ENCODE data around the gene NPR2.

Gene NPR2

DNA sequence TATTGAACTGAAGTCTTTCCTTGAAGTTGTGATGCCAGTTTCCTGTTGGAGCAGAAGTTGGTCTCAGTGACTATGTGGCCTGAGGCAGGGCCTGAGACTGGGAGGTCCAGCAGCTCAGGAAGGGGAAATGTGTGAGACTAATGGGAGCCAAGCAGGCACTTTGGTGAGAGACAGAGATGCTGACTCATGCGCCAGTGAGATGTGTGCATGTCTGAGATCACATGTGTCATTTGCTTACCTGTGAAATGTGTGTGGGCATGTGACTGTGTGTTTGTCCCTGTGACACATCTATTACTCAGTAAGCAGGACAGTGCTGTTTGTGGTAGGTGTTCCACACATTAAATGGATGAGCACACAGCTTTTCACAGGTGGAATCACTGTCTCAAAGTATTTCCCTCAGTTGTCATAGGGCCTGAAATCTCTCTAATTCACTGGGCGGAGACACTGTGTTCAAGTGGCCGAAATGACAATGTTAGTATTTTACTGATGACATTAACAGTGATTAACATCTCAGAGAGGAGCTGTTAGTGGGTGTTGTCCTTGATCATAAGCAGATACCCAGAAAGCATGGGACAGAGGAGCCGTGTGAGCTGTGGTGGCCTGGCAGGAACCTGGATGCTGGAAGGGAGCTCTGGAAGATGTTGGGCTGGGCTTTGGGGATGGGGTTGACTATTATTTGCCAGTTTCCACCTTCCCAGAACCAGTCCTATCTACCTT lies 7.4 kb downstream of the NPR2 start:
- no peak for DNase-seq
- intact Hi-C loops (cut with DNase I; ENCODE audit: low total_unique reads) = no loop called here
- no peak overlapping the region for H3K4me3 ChIP-seq
- H3K9me3 ChIP-seq = no peaks in the 10 kb centered on the region
- no peaks in the 10 kb centered on the region for H3K27me3 ChIP-seq
- peaks cover 0 to 24% (median 9%) of the 10 kb centered on the region in 4 donors for H3K4me1 ChIP-seq
- TF ChIP-seq, protein P1, sequence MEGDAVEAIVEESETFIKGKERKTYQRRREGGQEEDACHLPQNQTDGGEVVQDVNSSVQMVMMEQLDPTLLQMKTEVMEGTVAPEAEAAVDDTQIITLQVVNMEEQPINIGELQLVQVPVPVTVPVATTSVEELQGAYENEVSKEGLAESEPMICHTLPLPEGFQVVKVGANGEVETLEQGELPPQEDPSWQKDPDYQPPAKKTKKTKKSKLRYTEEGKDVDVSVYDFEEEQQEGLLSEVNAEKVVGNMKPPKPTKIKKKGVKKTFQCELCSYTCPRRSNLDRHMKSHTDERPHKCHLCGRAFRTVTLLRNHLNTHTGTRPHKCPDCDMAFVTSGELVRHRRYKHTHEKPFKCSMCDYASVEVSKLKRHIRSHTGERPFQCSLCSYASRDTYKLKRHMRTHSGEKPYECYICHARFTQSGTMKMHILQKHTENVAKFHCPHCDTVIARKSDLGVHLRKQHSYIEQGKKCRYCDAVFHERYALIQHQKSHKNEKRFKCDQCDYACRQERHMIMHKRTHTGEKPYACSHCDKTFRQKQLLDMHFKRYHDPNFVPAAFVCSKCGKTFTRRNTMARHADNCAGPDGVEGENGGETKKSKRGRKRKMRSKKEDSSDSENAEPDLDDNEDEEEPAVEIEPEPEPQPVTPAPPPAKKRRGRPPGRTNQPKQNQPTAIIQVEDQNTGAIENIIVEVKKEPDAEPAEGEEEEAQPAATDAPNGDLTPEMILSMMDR (IDR thresholded peaks at IDR 0.05) = no peak
- peaks cover 13 to 45% (median 28%) of the 10 kb centered on the region in 3 donors for H3K36me3 ChIP-seq
- no peak overlapping the region for H3K27ac ChIP-seq

DNA sequence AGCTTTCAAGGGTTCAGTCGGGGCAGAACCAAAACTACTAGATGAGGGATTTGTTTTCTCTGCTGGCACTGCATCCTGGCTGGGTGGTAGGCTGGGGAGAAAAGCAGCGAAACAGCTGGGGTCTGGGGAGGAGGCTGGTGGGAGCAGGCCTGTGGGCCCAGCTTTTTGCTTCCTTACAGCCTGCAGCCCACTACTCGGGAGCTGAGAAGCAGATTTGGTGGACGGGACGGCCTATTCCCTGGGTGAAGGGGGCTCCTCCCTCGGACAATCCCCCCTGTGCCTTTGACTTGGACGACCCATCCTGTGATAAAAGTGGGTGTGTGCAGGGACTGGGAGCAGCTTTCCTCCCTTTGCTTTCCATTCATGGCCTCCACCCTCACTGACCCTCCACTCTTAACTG lies 9.1 kb downstream of the NPR2 start:
- TF ChIP-seq, protein P1 (IDR thresholded peaks at IDR 0.05) = no peak

DNA sequence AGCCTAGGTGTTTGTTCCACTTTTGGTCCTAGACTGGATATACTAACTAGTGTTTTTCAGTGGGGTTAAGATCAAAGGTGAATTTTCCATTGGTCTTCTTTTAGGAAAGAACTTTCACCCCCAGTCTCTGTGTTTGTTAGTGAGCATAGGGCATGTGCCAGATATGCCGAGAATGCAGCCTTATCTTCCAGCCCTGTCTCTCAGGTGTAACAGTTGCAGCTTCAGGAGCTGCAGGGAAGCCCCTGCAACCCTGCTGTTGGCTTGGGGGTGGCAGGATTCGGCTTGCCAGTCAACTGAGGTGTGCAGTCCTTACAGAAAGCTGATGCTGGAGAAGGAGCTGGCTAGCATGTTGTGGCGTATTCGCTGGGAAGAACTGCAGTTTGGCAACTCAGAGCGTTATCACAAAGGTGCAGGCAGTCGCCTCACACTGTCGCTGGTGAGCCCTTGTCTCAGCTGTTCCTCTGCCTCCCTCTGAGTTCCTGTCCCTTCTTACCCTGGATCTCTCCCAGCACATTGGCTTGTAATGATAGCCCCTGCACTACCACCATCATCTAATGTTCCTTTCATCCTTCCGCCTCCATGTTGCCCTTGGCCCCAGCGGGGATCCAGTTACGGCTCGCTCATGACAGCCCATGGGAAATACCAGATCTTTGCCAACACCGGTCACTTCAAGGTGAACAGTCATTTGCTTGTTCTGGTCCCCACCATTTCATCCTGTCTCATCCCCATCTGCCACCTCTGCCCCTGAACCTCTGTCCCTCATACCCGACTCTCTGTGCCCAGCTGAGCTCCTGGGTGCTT lies 10.1 kb downstream of the NPR2 start:
- Histone ChIP-seq H3K36me3 (peaks cover 19 to 68% (median 42%) of the 10 kb centered on the region in 3 donors), H3K27ac (no peak overlapping the region), H3K4me1 (peaks cover 0 to 3% (median 0%) of the 10 kb centered on the region in 4 donors), H3K4me3 (no peak overlapping the region), H3K9me3 (no peaks in the 10 kb centered on the region), H3K27me3 (no peaks in the 10 kb centered on the region)
- intact Hi-C loops (cut with DNase I; ENCODE audit: low total_unique reads) = no loop called here
- TF ChIP-seq, protein P1 (IDR thresholded peaks at IDR 0.05) = no peak
- no peak for DNase-seq

More for the DNA sequence above, 9.1 kb downstream of the NPR2 start:
- no peak overlapping the region for H3K4me3 ChIP-seq
- peaks cover 13 to 58% (median 32%) of the 10 kb centered on the region in 3 donors for H3K36me3 ChIP-seq
- no peaks in the 10 kb centered on the region for H3K9me3 ChIP-seq
- no peak overlapping the region for H3K27ac ChIP-seq
- intact Hi-C loops (cut with DNase I; ENCODE audit: low total_unique reads) = no loop called here
- no peak for DNase-seq
- H3K27me3 ChIP-seq = no peaks in the 10 kb centered on the region
- peaks cover 0 to 8% (median 2%) of the 10 kb centered on the region in 4 donors for H3K4me1 ChIP-seq

DNA sequence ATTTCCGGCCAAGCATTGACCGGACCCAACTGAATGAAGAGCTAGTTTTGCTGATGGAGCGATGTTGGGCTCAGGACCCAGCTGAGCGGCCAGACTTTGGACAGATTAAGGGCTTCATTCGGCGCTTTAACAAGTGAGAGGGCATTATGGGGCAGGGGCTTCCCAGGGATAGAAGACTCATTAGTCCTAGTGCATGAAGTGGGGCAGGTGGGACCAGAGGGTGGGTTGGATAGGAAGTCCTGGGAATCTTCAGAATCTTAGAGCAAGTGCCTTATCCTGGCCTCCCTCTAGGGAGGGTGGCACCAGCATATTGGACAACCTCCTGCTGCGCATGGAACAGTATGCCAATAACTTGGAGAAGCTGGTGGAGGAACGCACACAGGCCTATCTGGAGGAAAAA lies 14.7 kb downstream of the NPR2 start:
- H3K27ac ChIP-seq = no peak overlapping the region
- H3K9me3 ChIP-seq = no peaks in the 10 kb centered on the region
- no peaks in the 10 kb centered on the region for H3K27me3 ChIP-seq
- peaks cover 0 to 7% (median 5%) of the 10 kb centered on the region in 4 donors for H3K4me1 ChIP-seq
- peaks cover 37 to 81% (median 56%) of the 10 kb centered on the region in 3 donors for H3K36me3 ChIP-seq
- TF ChIP-seq, protein P1 (IDR thresholded peaks at IDR 0.05) = no peak
- no peak overlapping the region for H3K4me3 ChIP-seq
- intact Hi-C loops (cut with DNase I; ENCODE audit: low total_unique reads) = no loop called here
- no peak for DNase-seq

DNA sequence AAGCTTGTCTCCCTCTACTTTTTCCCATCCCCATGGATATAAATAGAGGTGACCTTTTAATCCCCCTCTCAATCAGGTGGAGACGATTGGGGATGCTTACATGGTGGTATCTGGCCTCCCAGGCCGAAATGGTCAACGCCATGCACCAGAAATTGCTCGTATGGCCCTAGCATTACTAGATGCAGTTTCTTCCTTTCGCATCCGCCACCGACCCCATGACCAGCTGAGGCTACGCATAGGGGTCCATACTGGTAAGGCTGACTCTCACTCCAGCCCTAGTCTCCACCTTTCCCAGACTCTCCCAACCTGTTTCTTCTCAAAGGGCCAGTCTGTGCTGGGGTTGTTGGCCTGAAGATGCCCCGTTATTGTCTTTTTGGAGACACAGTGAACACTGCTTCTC lies 17.0 kb downstream of the NPR2 start:
- Histone ChIP-seq H3K4me3 (no peak overlapping the region), H3K27me3 (no peaks in the 10 kb centered on the region), H3K36me3 (peaks cover 26 to 58% (median 42%) of the 10 kb centered on the region in 3 donors), H3K4me1 (peaks cover 0 to 27% (median 22%) of the 10 kb centered on the region in 4 donors), H3K9me3 (no peaks in the 10 kb centered on the region), H3K27ac (no peak overlapping the region)
- intact Hi-C loops (cut with DNase I; ENCODE audit: low total_unique reads) = no loop called here
- no peak for DNase-seq
- TF ChIP-seq, protein P1 (IDR thresholded peaks at IDR 0.05) = no peak
